Erythroblast (primary cell): Measurements from ENCODE around the gene PCGF2.

Source experiments
- GATA1 ChIP-seq: IDR thresholded peaks from 2 replicates; pipeline ENCODE4 v1.6.1; 2011; ENCODE audit warnings: low read depth, mild to moderate bottlenecking, control low read depth, low read length, moderate library complexity
- POLR2A ChIP-seq: IDR thresholded peaks from 2 replicates; pipeline ENCODE4 v1.6.1; 2011; ENCODE audit warnings: mild to moderate bottlenecking, low read length

DNA sequence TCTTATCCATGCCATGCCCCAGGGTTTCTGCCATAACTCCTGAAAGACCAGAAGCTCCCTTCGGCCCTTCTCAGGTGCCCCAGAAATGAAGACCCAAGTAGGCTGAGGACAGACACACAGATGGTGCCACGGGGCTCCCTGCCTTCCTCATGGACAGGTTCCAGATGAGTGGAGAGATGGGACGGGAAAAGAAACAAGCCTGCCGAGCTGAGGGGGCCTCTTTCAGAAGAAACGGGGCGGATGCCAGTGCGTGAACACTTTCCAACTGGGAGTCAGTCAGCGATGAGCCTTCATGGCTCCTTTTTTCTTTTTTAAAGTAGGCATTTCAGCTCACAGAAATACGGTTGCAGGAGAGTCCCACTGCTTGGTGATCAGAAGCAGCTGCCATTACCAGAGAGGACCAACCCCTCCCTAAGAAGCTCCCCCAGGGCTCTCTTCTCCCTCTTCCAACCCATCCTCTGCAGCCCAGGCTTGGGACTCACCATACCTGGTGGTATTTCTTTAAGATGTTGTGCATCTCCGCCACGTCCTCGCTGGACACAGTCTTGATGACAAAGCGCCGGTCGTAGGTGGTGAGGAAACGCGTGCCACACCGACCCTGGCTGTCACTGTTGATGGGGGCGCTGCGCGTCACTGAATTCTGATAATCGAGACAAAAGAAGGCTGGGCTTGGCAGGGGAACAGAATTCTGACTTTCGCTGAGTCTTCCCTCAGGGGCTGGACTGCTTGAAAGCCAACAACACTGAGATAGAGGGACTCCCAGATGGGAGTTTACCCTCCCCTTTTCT lies 32.0 kb upstream of the PCGF2 start:
- TF ChIP-seq POLR2A = no peak
- no peak for TF ChIP-seq GATA1
